Stomach (tissue), 9 donors: ENCODE data around the gene IQGAP3. TPM values are rescaled to one million over a fixed set of nuclear protein-coding genes. Genes with fewer than 3 reads are reported as not detected.

ENCODE experiments used
- DNase-seq, 2 donors: peaks; one replicate each; pipeline versions ENCODE4 v3.0.0 to v3.0.0-alpha.2; 2013 to 2019
- H3K27ac ChIP-seq, 5 donors: fragments of 200-600 bp in 4 of 5; sonication (generic) in 4 of 5; one replicate each; pipeline ENCODE4 v1.5.1; 2013 to 2019; ENCODE audit warnings: mild to moderate bottlenecking in 1 of 5, moderate library complexity in 1 of 5
- H3K27me3 ChIP-seq, 3 donors: fragments of 200-600 bp; sonication (generic); one replicate each; pipeline ENCODE4 v1.5.1; 2017 to 2019; ENCODE audit warnings: mixed run types in 1 of 3
- H3K36me3 ChIP-seq, 4 donors: fragments of 200-600 bp; sonication (generic); 1 replicate in 3 of 4; 2 replicates in 1 of 4; pipeline ENCODE4 v1.5.1; 2016 to 2019
- H3K4me1 ChIP-seq, 4 donors: fragments of 200-600 bp; sonication (generic); one replicate each; pipeline ENCODE4 v1.5.1; 2016 to 2019
- H3K4me3 ChIP-seq, 4 donors: fragments of 200-600 bp; sonication (generic) in 3 of 4; one replicate each; pipeline ENCODE4 v1.5.1; 2016 to 2019; ENCODE audit warnings: mild to moderate bottlenecking in 1 of 4
- H3K9me3 ChIP-seq, 4 donors: fragments of 200-600 bp; sonication (generic); one replicate each; pipeline ENCODE4 v1.5.1; 2016 to 2019
- CTCF ChIP-seq, 7 experiments: fragments of 450-650 bp in 4 of 7; fragments of 200-600 bp in 3 of 7; sonication (generic) in 3 of 7; IDR thresholded peaks; one replicate each; pipeline ENCODE4 v1.5.1; 2016 to 2019; ENCODE audit warnings: antibody characterized with exemption in 7 of 7, control low read depth in 2 of 7, mild to moderate bottlenecking in 1 of 7
- EP300 ChIP-seq: sonication (generic); formaldehyde crosslinking; IDR thresholded peaks from one replicate; pipeline ENCODE4 v1.6.1; 2017; ENCODE audit warnings: antibody characterized with exemption
- POLR2A ChIP-seq, 4 donors: fragments of 450-650 bp; IDR thresholded peaks; one replicate each; pipeline ENCODE4 v1.6.1; 2016; ENCODE audit warnings: antibody characterized with exemption in 4 of 4, control low read depth in 2 of 4, mild to moderate bottlenecking in 1 of 4, moderate library complexity in 1 of 4
- POLR2AphosphoS5 ChIP-seq, 3 donors: sonication (generic); formaldehyde crosslinking; IDR thresholded peaks; one replicate each; pipeline ENCODE4 v1.6.1; 2016; ENCODE audit warnings: antibody characterized with exemption in 3 of 3
- WGBS, 5 donors: extraction: QIAGEN DNeasy Blood & Tissue Kit in 3 of 5; methylation state at CpG; one replicate each; pipeline versions ENCODE4 v1.1.5 to v1.1.7; 2013 to 2018; 5-methylcytosine and 5-hydroxymethylcytosine counted together
- intact Hi-C: fragments of 100-400 bp; cut with DNase I; formaldehyde crosslinking; loops from one replicate; pipeline ENCODE4 v1.15.1; 2023; ENCODE audit warnings: low total_unique reads
- polyA plus RNA-seq, 3 donors: library from polyadenylated mRNA; stranded (reverse); fragments of 200-250 nt; gene quantifications; one replicate each; pipeline ENCODE4 v1.2.3, GENCODE V29; 2013
- total RNA-seq, 5 donors: library from RNA; depleted of rRNA; stranded (reverse); fragments of >200 nt; gene quantifications; one replicate each; pipeline versions ENCODE4 v1.1.0 to v1.2.3, GENCODE V29; 2014 to 2016
- donor health status: healthy with polysubstance abuse.
- donor health status: Bipolar disorder and iron deficiency.
- donor health status: healthy.

The IQGAP3 gene
- total and polyA plus RNA-seq, 8 donors: 1.2 to 22.2 (median 9.3) TPM

GRCh38 chr1:156513185-156513584 is 59.2 kb downstream of the IQGAP3 start:
- intact Hi-C loops: no loop called here
- H3K4me1 ChIP-seq: peaks cover 16 to 39% (median 33%) of the 10 kb centered on the region in 4 donors

GRCh38 chr1:156511644-156512043 is 60.7 kb downstream of the IQGAP3 start:
- whole genome bisulfite sequencing, 5 donors: 68 to 81% (median 77%) methylated on average over 7 of the region's 7 CpGs
- DNase-seq: no peak
- no peaks in the 10 kb centered on the region for H3K36me3 ChIP-seq
- H3K4me3 ChIP-seq: no peak overlapping the region
- peaks cover 21 to 52% (median 38%) of the 10 kb centered on the region in 4 donors for H3K4me1 ChIP-seq
- intact Hi-C loops: no loop called here
- peak overlapping the region in 4 of 5 donors; percentile 80 to 99 (median 86) for H3K27ac ChIP-seq
- TF ChIP-seq POLR2AphosphoS5 (IDR thresholded peaks at IDR 0.05) (no peak), CTCF (IDR thresholded peaks at IDR 0.05) (no peak), POLR2A (IDR thresholded peaks at IDR 0.05) (no peak), EP300 (no peak)
- H3K27me3 ChIP-seq: no peaks in the 10 kb centered on the region
- H3K9me3 ChIP-seq: no peaks in the 10 kb centered on the region

More at GRCh38 chr1:156513185-156513584, 59.2 kb downstream of the IQGAP3 start:
- TF ChIP-seq POLR2AphosphoS5 (IDR thresholded peaks at IDR 0.05) (no peak), CTCF (IDR thresholded peaks at IDR 0.05) (no peak)
- no peaks in the 10 kb centered on the region for H3K27me3 ChIP-seq
- no peak overlapping the region for H3K4me3 ChIP-seq
- H3K27ac ChIP-seq: peak overlapping the region in 1 of 5 donors; percentile 99
- no peaks in the 10 kb centered on the region for H3K9me3 ChIP-seq
- DNase-seq: peak in 1 of 2 donors; percentile 61
- no peaks in the 10 kb centered on the region for H3K36me3 ChIP-seq
- 67 to 76% (median 76%) methylated on average over 9 of the region's 9 CpGs for WGBS, 5 donors

GRCh38 chr1:156510709-156511108 is 61.7 kb downstream of the IQGAP3 start:
- peak; percentile 79 to 81 for DNase-seq
- Histone ChIP-seq H3K9me3 (no peaks in the 10 kb centered on the region), H3K27ac (peak overlapping the region in 4 of 5 donors; percentile 80 to 99 (median 86)), H3K4me3 (no peak overlapping the region), H3K4me1 (peaks cover 23 to 61% (median 42%) of the 10 kb centered on the region in 4 donors), H3K27me3 (no peaks in the 10 kb centered on the region), H3K36me3 (no peaks in the 10 kb centered on the region)
- TF ChIP-seq POLR2A (IDR thresholded peaks at IDR 0.05): no peak
- peak; percentile 60 to 95 (median 84) for TF ChIP-seq POLR2AphosphoS5 (IDR thresholded peaks at IDR 0.05)
- no peak for TF ChIP-seq CTCF (IDR thresholded peaks at IDR 0.05)
- peak; percentile 86 for TF ChIP-seq EP300
- WGBS, 5 donors: 32 to 54% (median 41%) methylated on average over 13 of the region's 13 CpGs
- intact Hi-C loops: no loop called here

- 81 to 88% (median 82%) methylated on average over 9 of the region's 9 CpGs for WGBS, 5 donors
- peak overlapping the region; percentile 62 to 99 (median 85) for H3K27ac ChIP-seq
- no peak overlapping the region for H3K4me3 ChIP-seq
- H3K36me3 ChIP-seq: no peaks in the 10 kb centered on the region
- TF ChIP-seq POLR2A (IDR thresholded peaks at IDR 0.05): no peak
- TF ChIP-seq POLR2AphosphoS5 (IDR thresholded peaks at IDR 0.05): no peak
- TF ChIP-seq EP300: no peak
- no peak for TF ChIP-seq CTCF (IDR thresholded peaks at IDR 0.05)
- DNase-seq: no peak
- H3K4me1 ChIP-seq: peaks cover 30 to 69% (median 49%) of the 10 kb centered on the region in 4 donors
- H3K9me3 ChIP-seq: no peaks in the 10 kb centered on the region
- intact Hi-C loops: no loop called here
- H3K27me3 ChIP-seq: no peaks in the 10 kb centered on the region
Measured at GRCh38 chr1:156509424-156510034, 62.8 kb downstream of the IQGAP3 start.
